ENCODE measurements around the gene ARGLU1.

DNA sequence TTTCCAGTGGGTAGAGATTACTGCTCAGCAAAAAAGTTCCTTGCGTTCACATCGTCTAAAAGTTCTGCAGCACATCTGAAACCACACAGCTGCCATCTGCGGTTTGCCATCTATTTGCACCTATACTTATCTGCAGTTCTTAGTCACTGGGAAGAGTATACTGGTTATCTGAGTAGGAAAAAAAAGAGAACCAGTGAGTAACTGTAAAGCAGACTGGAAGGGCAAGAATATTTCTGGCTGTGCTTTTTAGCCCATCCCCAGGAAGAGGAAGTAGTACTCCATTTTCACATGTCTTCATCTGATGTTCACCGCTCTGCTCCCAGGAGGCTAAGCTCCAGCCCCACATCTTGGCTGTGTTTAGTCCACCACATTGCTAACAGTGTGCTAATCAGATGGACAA, 68.0 kb downstream of the ARGLU1 start:
- no peak for TF ChIP-seq ZNF281 (CRISPR knock-in tag; IDR thresholded peaks at IDR 0.05)
- no peak for TF ChIP-seq SP1 (CRISPR knock-in tag; conservative IDR thresholded peaks at IDR 0.05)
- TF ChIP-seq CREB1 (CRISPR knock-in tag; IDR thresholded peaks at IDR 0.05): no peak
- TF ChIP-seq, protein P1, sequence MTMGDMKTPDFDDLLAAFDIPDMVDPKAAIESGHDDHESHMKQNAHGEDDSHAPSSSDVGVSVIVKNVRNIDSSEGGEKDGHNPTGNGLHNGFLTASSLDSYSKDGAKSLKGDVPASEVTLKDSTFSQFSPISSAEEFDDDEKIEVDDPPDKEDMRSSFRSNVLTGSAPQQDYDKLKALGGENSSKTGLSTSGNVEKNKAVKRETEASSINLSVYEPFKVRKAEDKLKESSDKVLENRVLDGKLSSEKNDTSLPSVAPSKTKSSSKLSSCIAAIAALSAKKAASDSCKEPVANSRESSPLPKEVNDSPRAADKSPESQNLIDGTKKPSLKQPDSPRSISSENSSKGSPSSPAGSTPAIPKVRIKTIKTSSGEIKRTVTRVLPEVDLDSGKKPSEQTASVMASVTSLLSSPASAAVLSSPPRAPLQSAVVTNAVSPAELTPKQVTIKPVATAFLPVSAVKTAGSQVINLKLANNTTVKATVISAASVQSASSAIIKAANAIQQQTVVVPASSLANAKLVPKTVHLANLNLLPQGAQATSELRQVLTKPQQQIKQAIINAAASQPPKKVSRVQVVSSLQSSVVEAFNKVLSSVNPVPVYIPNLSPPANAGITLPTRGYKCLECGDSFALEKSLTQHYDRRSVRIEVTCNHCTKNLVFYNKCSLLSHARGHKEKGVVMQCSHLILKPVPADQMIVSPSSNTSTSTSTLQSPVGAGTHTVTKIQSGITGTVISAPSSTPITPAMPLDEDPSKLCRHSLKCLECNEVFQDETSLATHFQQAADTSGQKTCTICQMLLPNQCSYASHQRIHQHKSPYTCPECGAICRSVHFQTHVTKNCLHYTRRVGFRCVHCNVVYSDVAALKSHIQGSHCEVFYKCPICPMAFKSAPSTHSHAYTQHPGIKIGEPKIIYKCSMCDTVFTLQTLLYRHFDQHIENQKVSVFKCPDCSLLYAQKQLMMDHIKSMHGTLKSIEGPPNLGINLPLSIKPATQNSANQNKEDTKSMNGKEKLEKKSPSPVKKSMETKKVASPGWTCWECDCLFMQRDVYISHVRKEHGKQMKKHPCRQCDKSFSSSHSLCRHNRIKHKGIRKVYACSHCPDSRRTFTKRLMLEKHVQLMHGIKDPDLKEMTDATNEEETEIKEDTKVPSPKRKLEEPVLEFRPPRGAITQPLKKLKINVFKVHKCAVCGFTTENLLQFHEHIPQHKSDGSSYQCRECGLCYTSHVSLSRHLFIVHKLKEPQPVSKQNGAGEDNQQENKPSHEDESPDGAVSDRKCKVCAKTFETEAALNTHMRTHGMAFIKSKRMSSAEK (CRISPR knock-in tag; IDR thresholded peaks at IDR 0.05; ENCODE audit: borderline replicate concordance): no peak
- TF ChIP-seq, protein P2, sequence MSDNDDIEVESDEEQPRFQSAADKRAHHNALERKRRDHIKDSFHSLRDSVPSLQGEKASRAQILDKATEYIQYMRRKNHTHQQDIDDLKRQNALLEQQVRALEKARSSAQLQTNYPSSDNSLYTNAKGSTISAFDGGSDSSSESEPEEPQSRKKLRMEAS (CRISPR knock-in tag; IDR thresholded peaks at IDR 0.05): no peak
- TF ChIP-seq, protein P3, sequence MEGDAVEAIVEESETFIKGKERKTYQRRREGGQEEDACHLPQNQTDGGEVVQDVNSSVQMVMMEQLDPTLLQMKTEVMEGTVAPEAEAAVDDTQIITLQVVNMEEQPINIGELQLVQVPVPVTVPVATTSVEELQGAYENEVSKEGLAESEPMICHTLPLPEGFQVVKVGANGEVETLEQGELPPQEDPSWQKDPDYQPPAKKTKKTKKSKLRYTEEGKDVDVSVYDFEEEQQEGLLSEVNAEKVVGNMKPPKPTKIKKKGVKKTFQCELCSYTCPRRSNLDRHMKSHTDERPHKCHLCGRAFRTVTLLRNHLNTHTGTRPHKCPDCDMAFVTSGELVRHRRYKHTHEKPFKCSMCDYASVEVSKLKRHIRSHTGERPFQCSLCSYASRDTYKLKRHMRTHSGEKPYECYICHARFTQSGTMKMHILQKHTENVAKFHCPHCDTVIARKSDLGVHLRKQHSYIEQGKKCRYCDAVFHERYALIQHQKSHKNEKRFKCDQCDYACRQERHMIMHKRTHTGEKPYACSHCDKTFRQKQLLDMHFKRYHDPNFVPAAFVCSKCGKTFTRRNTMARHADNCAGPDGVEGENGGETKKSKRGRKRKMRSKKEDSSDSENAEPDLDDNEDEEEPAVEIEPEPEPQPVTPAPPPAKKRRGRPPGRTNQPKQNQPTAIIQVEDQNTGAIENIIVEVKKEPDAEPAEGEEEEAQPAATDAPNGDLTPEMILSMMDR (IDR thresholded peaks at IDR 0.05): no peak
- TF ChIP-seq FOXJ3 (CRISPR knock-in tag; IDR thresholded peaks at IDR 0.05; ENCODE audit: borderline replicate concordance): no peak

Measured in WTC11 (cell line).